Upper lobe of right lung (tissue), 1 donor: ENCODE results near the gene ICE1. TPM values are rescaled to one million over a fixed set of nuclear protein-coding genes. Genes with fewer than 3 reads are reported as not detected.

ENCODE experiments used
- ATAC-seq: fragments of 200-7000 bp; cut with Tn5 transposase; one replicate; pipeline ENCODE4 v1.9.1; 2020; ENCODE audit warnings: mild to moderate bottlenecking, moderate library complexity
- DNase-seq: peaks from one replicate; pipeline ENCODE4 v3.0.0-alpha.2; 2020
- H3K27ac ChIP-seq: fragments of 200-600 bp; one replicate; pipeline ENCODE4 v1.8.0; 2022
- H3K27me3 ChIP-seq: fragments of 200-600 bp; one replicate; pipeline ENCODE4 v1.8.0; 2022; ENCODE audit warnings: mild to moderate bottlenecking
- H3K36me3 ChIP-seq: fragments of 200-600 bp; one replicate; pipeline ENCODE4 v1.8.0; 2022
- H3K4me1 ChIP-seq: fragments of 200-600 bp; one replicate; pipeline ENCODE4 v1.8.0; 2022
- H3K4me3 ChIP-seq: fragments of 200-600 bp; one replicate; pipeline ENCODE4 v1.8.0; 2022; ENCODE audit warnings: mild to moderate bottlenecking
- H3K9me3 ChIP-seq: fragments of 200-600 bp; one replicate; pipeline ENCODE4 v1.8.0; 2022
- CTCF ChIP-seq: fragments of 200-600 bp; IDR thresholded peaks from one replicate; pipeline ENCODE4 v1.8.0; 2022; ENCODE audit warnings: antibody characterized with exemption
- intact Hi-C: fragments of 100-400 bp; cut with DNase I; formaldehyde crosslinking; loops from one replicate; pipeline ENCODE4 v1.11.0; 2022
- total RNA-seq: library from RNA; stranded (reverse); fragmentation: NEBNext Ultra II Directional; extraction: Animal tissue kit (Norgen Biotek cat#: 25700); gene quantifications from one replicate; pipeline ENCODE4 v1.2.1, GENCODE V29; 2021
- donor health status: DM: no; HTN: yes; CAD: no; lungs with severe emphysema.

The ICE1 gene
- total RNA-seq, 1 donor from 2014 or later: 28.5 TPM

- H3K4me1 ChIP-seq: peaks cover 3% of the 10 kb centered on the region
- no peak overlapping the region for H3K4me3 ChIP-seq
- no peak for TF ChIP-seq CTCF
- no peaks in the 10 kb centered on the region for H3K27me3 ChIP-seq
- no peak for ATAC-seq
- DNase-seq: no peak
- no peaks in the 10 kb centered on the region for H3K9me3 ChIP-seq
- H3K27ac ChIP-seq: no peak overlapping the region
- H3K36me3 ChIP-seq: no peaks in the 10 kb centered on the region
- intact Hi-C loops: no loop called here
Observed at GRCh38 chr5:5522336-5522735, 99.9 kb downstream of the ICE1 start.

GRCh38 chr5:5523066-5523505 lies 100.6 kb downstream of the ICE1 start:
- Histone ChIP-seq H3K36me3 (no peaks in the 10 kb centered on the region), H3K27ac (no peak overlapping the region), H3K9me3 (no peaks in the 10 kb centered on the region), H3K4me1 (peaks cover 3% of the 10 kb centered on the region), H3K4me3 (no peak overlapping the region), H3K27me3 (no peaks in the 10 kb centered on the region)
- TF ChIP-seq CTCF: no peak
- intact Hi-C loops: no loop called here
- DNase-seq: no peak
- ATAC-seq: no peak

- H3K4me1 ChIP-seq: peaks cover 3% of the 10 kb centered on the region
- H3K27me3 ChIP-seq: no peaks in the 10 kb centered on the region
- no peak overlapping the region for H3K27ac ChIP-seq
- DNase-seq: no peak
- no peak for TF ChIP-seq CTCF
- intact Hi-C loops: no loop called here
- no peaks in the 10 kb centered on the region for H3K9me3 ChIP-seq
- H3K36me3 ChIP-seq: no peaks in the 10 kb centered on the region
- H3K4me3 ChIP-seq: no peak overlapping the region
- ATAC-seq: no peak
Observed at GRCh38 chr5:5524327-5524726, 101.8 kb downstream of the ICE1 start.

- intact Hi-C loops: no loop called here
- DNase-seq (no peak), ATAC-seq (no peak)
- H3K36me3 ChIP-seq: no peaks in the 10 kb centered on the region
- no peak overlapping the region for H3K4me3 ChIP-seq
- H3K27me3 ChIP-seq: no peaks in the 10 kb centered on the region
- H3K27ac ChIP-seq: no peak overlapping the region
- TF ChIP-seq CTCF: no peak
- no peaks in the 10 kb centered on the region for H3K9me3 ChIP-seq
- H3K4me1 ChIP-seq: no peaks in the 10 kb centered on the region
Observed at GRCh38 chr5:5531371-5531770, 108.9 kb downstream of the ICE1 start.

GRCh38 chr5:5532306-5533076 lies 110.0 kb downstream of the ICE1 start:
- H3K9me3 ChIP-seq: no peaks in the 10 kb centered on the region
- intact Hi-C loops: no loop called here
- H3K4me3 ChIP-seq: no peak overlapping the region
- DNase-seq (no peak), ATAC-seq (no peak)
- H3K27ac ChIP-seq: no peak overlapping the region
- TF ChIP-seq CTCF: no peak
- no peaks in the 10 kb centered on the region for H3K4me1 ChIP-seq
- H3K36me3 ChIP-seq: no peaks in the 10 kb centered on the region
- no peaks in the 10 kb centered on the region for H3K27me3 ChIP-seq
